Measurements from ENCODE around the gene STIM1.

DNA sequence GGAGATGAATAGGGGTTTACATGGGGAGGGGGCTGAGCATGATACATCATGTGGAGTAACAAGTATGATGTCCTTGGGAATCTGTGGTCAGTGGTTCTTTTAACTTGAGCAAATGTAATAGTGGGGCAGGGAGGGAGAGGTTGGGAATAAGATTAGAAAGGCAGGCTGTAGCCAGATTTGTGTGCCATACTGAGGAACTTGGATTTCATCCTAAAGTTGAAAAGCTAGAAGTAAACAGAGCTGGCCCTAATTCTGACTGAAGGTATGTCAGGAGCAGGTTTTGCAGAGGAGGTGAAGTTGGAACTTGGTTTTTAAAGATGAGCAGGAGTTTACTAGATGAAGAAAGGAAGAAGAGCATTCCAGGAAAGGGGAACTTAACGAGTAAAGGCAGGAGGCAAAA, 130.8 kb downstream of the STIM1 start:
- TF ChIP-seq, protein P1, sequence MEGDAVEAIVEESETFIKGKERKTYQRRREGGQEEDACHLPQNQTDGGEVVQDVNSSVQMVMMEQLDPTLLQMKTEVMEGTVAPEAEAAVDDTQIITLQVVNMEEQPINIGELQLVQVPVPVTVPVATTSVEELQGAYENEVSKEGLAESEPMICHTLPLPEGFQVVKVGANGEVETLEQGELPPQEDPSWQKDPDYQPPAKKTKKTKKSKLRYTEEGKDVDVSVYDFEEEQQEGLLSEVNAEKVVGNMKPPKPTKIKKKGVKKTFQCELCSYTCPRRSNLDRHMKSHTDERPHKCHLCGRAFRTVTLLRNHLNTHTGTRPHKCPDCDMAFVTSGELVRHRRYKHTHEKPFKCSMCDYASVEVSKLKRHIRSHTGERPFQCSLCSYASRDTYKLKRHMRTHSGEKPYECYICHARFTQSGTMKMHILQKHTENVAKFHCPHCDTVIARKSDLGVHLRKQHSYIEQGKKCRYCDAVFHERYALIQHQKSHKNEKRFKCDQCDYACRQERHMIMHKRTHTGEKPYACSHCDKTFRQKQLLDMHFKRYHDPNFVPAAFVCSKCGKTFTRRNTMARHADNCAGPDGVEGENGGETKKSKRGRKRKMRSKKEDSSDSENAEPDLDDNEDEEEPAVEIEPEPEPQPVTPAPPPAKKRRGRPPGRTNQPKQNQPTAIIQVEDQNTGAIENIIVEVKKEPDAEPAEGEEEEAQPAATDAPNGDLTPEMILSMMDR (IDR thresholded peaks at IDR 0.05), result no peak
- TF ChIP-seq SIN3A (IDR thresholded peaks at IDR 0.05; ENCODE audit: borderline replicate concordance, insufficient read depth, low read depth, low read length) (no peak), POLR2AphosphoS5 (IDR thresholded peaks at IDR 0.05; ENCODE audit: low read depth, low read length) (no peak)

Data from Panc1 (cell line).